C4-2B (cell line): Measurements from ENCODE around the gene DUSP14.

Experiments used
- H3K27ac ChIP-seq: fragments of 450-650 bp; 2 replicates; pipeline ENCODE4 v1.5.1; 2017
- CTCF ChIP-seq: fragments of 450-650 bp; conservative IDR thresholded peaks from 2 replicates; pipeline ENCODE4 v1.5.1; 2017; ENCODE audit warnings: mild to moderate bottlenecking
- ZFX ChIP-seq: fragments of 450-650 bp; IDR thresholded peaks from 2 replicates; pipeline ENCODE4 v1.6.1; 2017

The DUSP14 gene

GRCh38 chr17:37562016-37562745 is 72.5 kb downstream of the DUSP14 start:
- TF ChIP-seq ZFX: no peak
- TF ChIP-seq CTCF: no peak
- no peak overlapping the region for H3K27ac ChIP-seq
